Retinal pigment epithelial cell (primary cell): ENCODE results near the gene CHD3.
A peak's percentile ranks its signal among the peaks of the same experiment; 100 is the strongest.

ENCODE experiments used
- DNase-seq: peaks from one replicate; pipeline ENCODE4 v3.0.0-alpha.2; 2010; ENCODE audit warnings: low read depth
- H3K4me3 ChIP-seq: 2 replicates; pipeline ENCODE4 v1.5.1; 2011; ENCODE audit warnings: mild to moderate bottlenecking, low read length, control low read depth, moderate library complexity
- CTCF ChIP-seq: conservative IDR thresholded peaks from 2 replicates; pipeline ENCODE4 v1.5.1; 2011; ENCODE audit warnings: low read depth, low read length, control low read depth, inconsistent platforms

The CHD3 gene

GRCh38 chr17:7903154-7904103, 14.8 kb downstream of the CHD3 start:
- no peak for DNase-seq
- H3K4me3 ChIP-seq: no peak overlapping the region
- no peak for TF ChIP-seq CTCF

- no peak for TF ChIP-seq CTCF
- DNase-seq: no peak
- H3K4me3 ChIP-seq: no peak overlapping the region
These were observed 20.5 kb downstream of the CHD3 start for GRCh38 chr17:7909089-7909488.

- no peak for DNase-seq
- no peak overlapping the region for H3K4me3 ChIP-seq
- no peak for TF ChIP-seq CTCF
These were observed 21.7 kb downstream of the CHD3 start for GRCh38 chr17:7910281-7910680.

- H3K4me3 ChIP-seq: no peak overlapping the region
- DNase-seq: no peak
- TF ChIP-seq CTCF: no peak
These were observed 22.1 kb downstream of the CHD3 start for GRCh38 chr17:7910711-7911110.

DNA sequence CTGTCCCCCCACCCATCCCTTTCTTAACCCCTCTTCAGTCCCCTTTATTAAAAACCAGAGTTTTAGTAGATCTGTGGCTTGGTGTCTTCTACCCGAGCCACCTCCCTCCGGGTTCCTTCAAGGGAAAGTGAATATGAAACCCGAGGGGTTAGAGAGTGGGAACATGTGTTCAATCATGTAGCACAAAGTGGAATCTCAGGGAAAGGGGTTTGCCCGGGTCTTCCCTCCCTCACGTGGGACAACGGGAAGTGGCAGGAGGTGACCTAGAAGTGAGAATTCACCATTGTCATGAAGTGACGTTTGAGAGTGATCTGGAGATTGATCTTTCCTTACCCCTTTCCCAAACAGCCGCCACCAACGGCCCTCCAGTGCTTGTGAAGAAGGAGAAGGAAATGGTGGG, 22.5 kb downstream of the CHD3 start:
- H3K4me3 ChIP-seq: no peak overlapping the region
- no peak for DNase-seq
- TF ChIP-seq CTCF: no peak

DNA sequence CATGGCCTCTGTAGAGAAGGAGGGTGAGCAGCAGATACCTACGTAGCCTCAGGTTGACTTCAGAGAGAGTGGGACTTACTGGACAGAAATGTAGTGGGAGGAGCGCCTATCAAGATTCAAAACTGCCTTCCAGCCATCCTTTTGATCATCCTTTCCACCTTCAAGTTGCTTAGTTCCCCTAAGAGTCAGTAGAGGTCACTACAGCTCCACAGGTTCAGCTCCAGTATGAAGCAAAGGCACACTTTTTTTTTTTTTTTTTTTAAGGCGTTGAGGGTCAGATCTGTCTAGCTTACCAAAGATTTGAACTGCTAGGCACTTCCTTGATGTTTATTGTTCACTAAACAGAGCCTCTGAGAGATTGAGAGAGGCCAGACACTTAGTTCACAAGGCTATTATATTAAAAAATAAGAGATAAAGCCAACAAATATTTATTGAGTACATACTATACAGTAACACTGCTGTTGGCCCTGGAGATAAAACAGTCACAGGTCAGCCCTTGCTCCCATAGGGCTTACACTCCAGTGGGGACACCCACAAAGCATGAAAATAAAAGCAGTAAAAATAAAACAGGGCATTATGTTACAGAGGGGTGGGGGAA, 24.4 kb downstream of the CHD3 start:
- TF ChIP-seq CTCF: peak; percentile 83
- DNase-seq: no peak
- H3K4me3 ChIP-seq: no peak overlapping the region
